Parathyroid adenoma (tissue), 2 donors: Measurements from ENCODE around the gene SLC16A10.
"Not testable (repeated sequence)": the region's sequence is repeated elsewhere in the genome, so short reads cannot be mapped to it uniquely, and the experiment has no call there.

Experiments
- H2AFZ ChIP-seq: fragments of 300-600 bp; sonication (generic); one replicate; pipeline ENCODE4 v1.7.0; 2017; ENCODE audit warnings: antibody characterized with exemption, mild to moderate bottlenecking
- H3K27ac ChIP-seq: fragments of 300-600 bp; sonication (generic); one replicate; pipeline ENCODE4 v1.7.0; 2017
- H3K27me3 ChIP-seq: fragments of 300-600 bp; sonication (generic); one replicate; pipeline ENCODE4 v1.7.0; 2017; ENCODE audit warnings: low read length; ENCODE audit not compliant: control insufficient read depth, insufficient read depth
- H3K36me3 ChIP-seq: fragments of 300-600 bp; sonication (generic); one replicate; pipeline ENCODE4 v1.7.0; 2017; ENCODE audit warnings: low read length; ENCODE audit not compliant: control insufficient read depth, insufficient read depth
- H3K4me1 ChIP-seq: fragments of 300-600 bp; sonication (generic); one replicate; pipeline ENCODE4 v1.7.0; 2017; ENCODE audit warnings: control low read depth
- H3K4me2 ChIP-seq: fragments of 300-600 bp; sonication (generic); one replicate; pipeline ENCODE4 v1.7.0; 2017; ENCODE audit warnings: low read length
- H3K4me3 ChIP-seq: fragments of 300-600 bp; sonication (generic); one replicate; pipeline ENCODE4 v1.7.0; 2017; ENCODE audit warnings: low read depth, low read length
- H3K79me2 ChIP-seq: fragments of 300-600 bp; sonication (generic); one replicate; pipeline ENCODE4 v1.7.0; 2017; ENCODE audit warnings: control low read depth
- H3K9ac ChIP-seq: fragments of 300-600 bp; sonication (generic); one replicate; pipeline ENCODE4 v1.7.0; 2017; ENCODE audit warnings: mild to moderate bottlenecking
- H3K9me3 ChIP-seq: fragments of 300-600 bp; sonication (generic); one replicate; pipeline ENCODE4 v1.7.0; 2017; ENCODE audit warnings: low read length; ENCODE audit not compliant: control insufficient read depth
- CTCF ChIP-seq: fragments of 300-600 bp; sonication (generic); IDR thresholded peaks from one replicate; pipeline ENCODE4 v1.7.0; 2017; ENCODE audit warnings: antibody characterized with exemption, mild to moderate bottlenecking
- donor health status: primary hyperparathyroidism.

Gene SLC16A10

GRCh38 chr6:111129013-111129412 is 41.7 kb downstream of the SLC16A10 start:
- H3K27ac ChIP-seq: no peak overlapping the region
- H3K36me3 ChIP-seq: no peaks in the 10 kb centered on the region
- no peaks in the 10 kb centered on the region for H3K79me2 ChIP-seq
- no peak overlapping the region for H3K4me3 ChIP-seq
- no peaks in the 10 kb centered on the region for H3K27me3 ChIP-seq
- no peaks in the 10 kb centered on the region for H3K4me1 ChIP-seq
- no peaks in the 10 kb centered on the region for H3K9me3 ChIP-seq
- H2AFZ ChIP-seq: no peak overlapping the region
- no peak for TF ChIP-seq CTCF
- no peak overlapping the region for H3K4me2 ChIP-seq
- no peak overlapping the region for H3K9ac ChIP-seq

DNA sequence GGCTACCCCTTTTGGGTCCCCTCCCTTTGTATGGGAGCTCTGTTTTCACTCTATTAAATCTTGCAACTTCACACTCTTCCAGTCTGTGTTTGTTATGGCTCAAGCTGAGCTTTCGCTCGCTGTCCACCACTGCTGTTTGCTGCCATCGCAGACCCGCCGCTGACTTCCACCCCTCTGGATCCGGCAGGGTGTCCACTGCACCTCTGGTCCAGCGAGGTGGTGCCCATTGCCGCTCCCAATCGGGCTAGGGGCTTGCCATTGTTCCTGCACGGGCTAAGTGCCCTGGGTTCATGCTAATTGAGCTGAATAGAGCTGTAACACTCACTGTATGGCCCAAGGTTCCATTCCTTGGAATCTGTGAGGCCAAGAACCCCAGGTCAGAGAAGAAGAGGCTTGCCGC is 43.7 kb downstream of the SLC16A10 start:
- not testable (repeated sequence) for H3K4me3 ChIP-seq, H3K9ac ChIP-seq, H3K4me2 ChIP-seq, H3K36me3 ChIP-seq, H3K27me3 ChIP-seq, H2AFZ ChIP-seq, H3K27ac ChIP-seq, H3K9me3 ChIP-seq, H3K79me2 ChIP-seq, H3K4me1 ChIP-seq

- not testable (repeated sequence) for H3K9ac ChIP-seq, H3K4me1 ChIP-seq, H3K27ac ChIP-seq, H3K9me3 ChIP-seq, H3K4me3 ChIP-seq, H3K79me2 ChIP-seq, H3K27me3 ChIP-seq, H2AFZ ChIP-seq, H3K36me3 ChIP-seq, H3K4me2 ChIP-seq
These were observed 45.4 kb downstream of the SLC16A10 start for GRCh38 chr6:111132669-111133068.

- H3K4me2 ChIP-seq, H2AFZ ChIP-seq, H3K79me2 ChIP-seq, H3K9me3 ChIP-seq, H3K9ac ChIP-seq, H3K36me3 ChIP-seq, H3K4me3 ChIP-seq, H3K27ac ChIP-seq, H3K4me1 ChIP-seq, H3K27me3 ChIP-seq: not testable (repeated sequence)
These were observed 47.0 kb downstream of the SLC16A10 start for GRCh38 chr6:111134236-111134869.

- not testable (repeated sequence) for H3K9ac ChIP-seq, H3K4me3 ChIP-seq
These were observed 50.3 kb downstream of the SLC16A10 start for GRCh38 chr6:111137489-111138093.

DNA sequence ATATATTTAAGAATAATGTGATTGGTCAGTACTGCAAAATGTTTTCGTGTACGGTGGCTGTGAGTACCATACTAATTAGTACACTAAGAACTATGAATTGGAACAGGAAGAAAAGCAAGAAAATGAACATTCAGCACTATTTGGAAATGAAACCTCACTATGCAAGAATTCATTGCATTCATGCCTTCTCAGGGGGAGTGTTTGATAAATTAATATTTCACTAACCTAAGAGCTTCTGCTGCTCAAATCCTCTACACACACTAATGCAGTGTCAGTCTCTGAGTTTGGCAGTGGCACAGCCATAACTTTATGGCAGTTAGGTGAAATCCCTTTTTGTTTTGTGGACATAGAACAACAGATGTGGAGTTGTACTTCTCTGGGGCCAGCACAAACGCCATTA is 60.1 kb downstream of the SLC16A10 start:
- Histone ChIP-seq H3K27me3 (no peaks in the 10 kb centered on the region), H3K36me3 (no peaks in the 10 kb centered on the region), H3K79me2 (no peaks in the 10 kb centered on the region), H3K4me2 (no peak overlapping the region), H3K4me3 (no peak overlapping the region), H3K9me3 (no peaks in the 10 kb centered on the region), H3K9ac (no peak overlapping the region), H2AFZ (no peak overlapping the region), H3K27ac (no peak overlapping the region), H3K4me1 (peaks cover 2% of the 10 kb centered on the region)
- no peak for TF ChIP-seq CTCF

More at GRCh38 chr6:111137489-111138093, 50.3 kb downstream of the SLC16A10 start:
- H3K27ac ChIP-seq, H3K4me2 ChIP-seq, H3K79me2 ChIP-seq, H3K9me3 ChIP-seq, H3K27me3 ChIP-seq, H2AFZ ChIP-seq, H3K4me1 ChIP-seq, H3K36me3 ChIP-seq: not testable (repeated sequence)
